ENCODE results near the gene AFAP1L2. TPM values are rescaled to one million over a fixed set of nuclear protein-coding genes. Genes with fewer than 3 reads are reported as not detected.

The AFAP1L2 gene
- total RNA-seq, 1 experiment from 2014 or later: 170 TPM

- BruUV-seq (replicated peaks): no TSS peak
- intact Hi-C loops (cut with micrococcal nuclease; ENCODE audit: unreplicated experiment): loop anchor here (5.0 kb wide), 1 partner anchor 96 kb away; no protein-coding TSS in a partner anchor
- ChIA-PET POLR2A (interaction anchor here (0.9 kb wide), 1 partner anchor 96 kb away, joined by 3 read pairs; no protein-coding TSS in a partner anchor), CTCF (interaction anchor here (0.6 to 1.4 kb wide), 3 partner anchors 68 to 99 kb away, joined by 3 to 9 read pairs (median 4); no protein-coding TSS in a partner anchor)
- Histone ChIP-seq H3K36me3 (ENCODE audit: control insufficient read depth, insufficient read depth, low read length) (no peaks in the 10 kb centered on the region), H3K4me3 (ENCODE audit: low read depth in 2 of 2, low read length in 2 of 2) (peak overlapping the region; percentile 77 to 92), H3K27ac (ENCODE audit: low read length) (peak overlapping the region; percentile 95), H3K9me3 (ENCODE audit: control insufficient read depth, insufficient read depth, low read depth, low read length) (no peaks in the 10 kb centered on the region), H3K27me3 (ENCODE audit: control insufficient read depth, insufficient read depth, low read length) (no peaks in the 10 kb centered on the region), H3K4me1 (ENCODE audit: control insufficient read depth, insufficient read depth, low read length) (peaks cover 62% of the 10 kb centered on the region)
- in situ Hi-C loops (cut with HindIII; ENCODE audit: low pct_unique_long_range_greater_than_20kb, low sequenced_read_pairs): no loop called here
- ATAC-seq (no peak), DNase-seq (ENCODE audit: low read depth, low spot score) (no peak)
- no peak for TF ChIP-seq REST (IDR thresholded peaks at IDR 0.05; ENCODE audit: insufficient read depth in 1 of 2, low read depth in 2 of 2, low read length in 1 of 2)
- TF ChIP-seq, protein P1, sequence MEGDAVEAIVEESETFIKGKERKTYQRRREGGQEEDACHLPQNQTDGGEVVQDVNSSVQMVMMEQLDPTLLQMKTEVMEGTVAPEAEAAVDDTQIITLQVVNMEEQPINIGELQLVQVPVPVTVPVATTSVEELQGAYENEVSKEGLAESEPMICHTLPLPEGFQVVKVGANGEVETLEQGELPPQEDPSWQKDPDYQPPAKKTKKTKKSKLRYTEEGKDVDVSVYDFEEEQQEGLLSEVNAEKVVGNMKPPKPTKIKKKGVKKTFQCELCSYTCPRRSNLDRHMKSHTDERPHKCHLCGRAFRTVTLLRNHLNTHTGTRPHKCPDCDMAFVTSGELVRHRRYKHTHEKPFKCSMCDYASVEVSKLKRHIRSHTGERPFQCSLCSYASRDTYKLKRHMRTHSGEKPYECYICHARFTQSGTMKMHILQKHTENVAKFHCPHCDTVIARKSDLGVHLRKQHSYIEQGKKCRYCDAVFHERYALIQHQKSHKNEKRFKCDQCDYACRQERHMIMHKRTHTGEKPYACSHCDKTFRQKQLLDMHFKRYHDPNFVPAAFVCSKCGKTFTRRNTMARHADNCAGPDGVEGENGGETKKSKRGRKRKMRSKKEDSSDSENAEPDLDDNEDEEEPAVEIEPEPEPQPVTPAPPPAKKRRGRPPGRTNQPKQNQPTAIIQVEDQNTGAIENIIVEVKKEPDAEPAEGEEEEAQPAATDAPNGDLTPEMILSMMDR (IDR thresholded peaks at IDR 0.05): no peak
- TF ChIP-seq POLR2AphosphoS5 (IDR thresholded peaks at IDR 0.05; ENCODE audit: low read depth, low read length): no peak
- no peak for TF ChIP-seq TCF7L2 (IDR thresholded peaks at IDR 0.05; ENCODE audit: low read depth, low read length)
- TF ChIP-seq SIN3A (IDR thresholded peaks at IDR 0.05; ENCODE audit: borderline replicate concordance, insufficient read depth, low read depth, low read length): no peak; the same call in 1 of the 2 replicates
Observed at GRCh38 chr10:114402871-114403540, 1.3 kb downstream of the AFAP1L2 start.

DNA sequence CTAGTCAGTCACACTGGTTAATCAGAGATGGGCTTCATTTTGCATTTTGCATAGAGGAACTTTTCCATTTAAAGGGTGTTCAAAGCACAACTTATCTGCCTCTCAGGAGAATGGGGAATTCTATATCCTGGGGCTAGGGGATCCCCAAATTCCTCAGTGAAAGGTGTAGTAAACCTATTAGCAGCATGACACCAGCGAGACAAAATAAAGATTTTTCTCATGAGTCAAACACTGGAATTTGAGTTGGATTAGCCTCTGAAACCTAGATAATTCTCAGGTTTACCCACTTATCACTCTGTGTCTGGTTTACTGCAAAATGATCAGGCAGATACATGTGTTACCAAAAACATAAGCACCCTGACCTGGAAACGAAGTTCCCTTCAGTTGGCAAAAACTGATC is 2.1 kb downstream of the AFAP1L2 start:
- no peaks in the 10 kb centered on the region for H3K9me3 ChIP-seq (ENCODE audit: control insufficient read depth, insufficient read depth, low read depth, low read length)
- H3K4me3 ChIP-seq (ENCODE audit: low read depth in 2 of 2, low read length in 2 of 2): peak overlapping the region; percentile 77 to 92
- H3K4me1 ChIP-seq (ENCODE audit: control insufficient read depth, insufficient read depth, low read length): peaks cover 64% of the 10 kb centered on the region
- POLR2A ChIA-PET: no interaction called here
- intact Hi-C loops (cut with micrococcal nuclease; ENCODE audit: unreplicated experiment) (loop anchor here (5.0 kb wide), 1 partner anchor 95 kb away; no protein-coding TSS in a partner anchor), in situ Hi-C loops (cut with HindIII; ENCODE audit: low pct_unique_long_range_greater_than_20kb, low sequenced_read_pairs) (no loop called here)
- peak overlapping the region; percentile 95 for H3K27ac ChIP-seq (ENCODE audit: low read length)
- DNase-seq (ENCODE audit: low read depth, low spot score): no peak
- CTCF ChIA-PET: interaction anchor here (1.1 kb wide), 1 partner anchor 26 kb away, joined by 3 read pairs; no protein-coding TSS in a partner anchor
- TF ChIP-seq SIN3A (IDR thresholded peaks at IDR 0.05; ENCODE audit: borderline replicate concordance, insufficient read depth, low read depth, low read length) (no peak), TCF7L2 (IDR thresholded peaks at IDR 0.05; ENCODE audit: low read depth, low read length) (no peak), POLR2AphosphoS5 (IDR thresholded peaks at IDR 0.05; ENCODE audit: low read depth, low read length) (no peak), REST (IDR thresholded peaks at IDR 0.05; ENCODE audit: insufficient read depth in 1 of 2, low read depth in 2 of 2, low read length in 1 of 2) (no peak)
- TF ChIP-seq, protein P1 (IDR thresholded peaks at IDR 0.05): no peak
- no peaks in the 10 kb centered on the region for H3K36me3 ChIP-seq (ENCODE audit: control insufficient read depth, insufficient read depth, low read length)
- ATAC-seq: no peak
- no peaks in the 10 kb centered on the region for H3K27me3 ChIP-seq (ENCODE audit: control insufficient read depth, insufficient read depth, low read length)
- no TSS peak for BruUV-seq (replicated peaks)

All from Panc1 (cell line).